ENCODE results near the gene CTIF. TPM values are rescaled to one million over a fixed set of nuclear protein-coding genes. Genes with fewer than 3 reads are reported as not detected.

The CTIF gene
- total RNA-seq, 1 experiment from 2014 or later: 5.8 TPM

DNA sequence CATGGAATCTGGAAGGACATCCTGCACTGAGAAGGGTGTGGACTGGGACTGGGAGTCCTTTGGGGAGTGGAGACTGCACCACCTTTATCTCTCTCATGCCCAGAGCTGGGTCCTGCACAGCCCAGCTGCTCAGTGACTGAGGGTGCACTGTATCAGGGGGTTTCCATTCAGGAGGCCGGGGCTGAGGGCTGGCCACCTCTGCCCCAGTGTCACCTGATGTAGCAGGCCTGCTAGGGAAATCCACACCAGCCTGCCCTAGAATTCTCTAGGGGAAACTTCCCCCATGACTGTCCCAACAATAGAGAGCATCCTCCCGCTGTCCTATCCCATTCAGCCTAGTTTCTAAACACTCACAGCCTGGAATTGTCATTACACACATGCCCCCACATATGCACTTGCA is 116.7 kb downstream of the CTIF start:
- Histone ChIP-seq H3F3A (ENCODE audit: low read length, unreplicated experiment) (no peaks in the 10 kb centered on the region), H4K20me1 (ENCODE audit: low read length) (no peaks in the 10 kb centered on the region), H3K4me3 (ENCODE audit: low read length) (no peak overlapping the region), H3K36me3 (ENCODE audit: low read depth, low read length) (no peaks in the 10 kb centered on the region), H3K4me2 (ENCODE audit: low read length) (no peak overlapping the region), H3K27me3 (ENCODE audit: low read length) (no peaks in the 10 kb centered on the region), H2AFZ (ENCODE audit: low read length) (no peak overlapping the region), H3K79me2 (ENCODE audit: low read length) (no peaks in the 10 kb centered on the region), H3K9ac (ENCODE audit: low read length) (no peak overlapping the region), H3K9me2 (replicated peaks; ENCODE audit: low read length) (no peaks in the 10 kb centered on the region), H3K9me3 (ENCODE audit: low read length) (no peaks in the 10 kb centered on the region), H3K27ac (ENCODE audit: low read length) (no peak overlapping the region), H3K4me1 (ENCODE audit: insufficient read depth, low read length) (no peaks in the 10 kb centered on the region)
- CTCF ChIA-PET: no interaction called here
- TF ChIP-seq EZH2phosphoT487 (IDR thresholded peaks at IDR 0.05; ENCODE audit: borderline replicate concordance, low read length): no peak
- TF ChIP-seq EZH2 (IDR thresholded peaks at IDR 0.05; ENCODE audit: low read length, unreplicated experiment): no peak
- TF ChIP-seq, protein P1, sequence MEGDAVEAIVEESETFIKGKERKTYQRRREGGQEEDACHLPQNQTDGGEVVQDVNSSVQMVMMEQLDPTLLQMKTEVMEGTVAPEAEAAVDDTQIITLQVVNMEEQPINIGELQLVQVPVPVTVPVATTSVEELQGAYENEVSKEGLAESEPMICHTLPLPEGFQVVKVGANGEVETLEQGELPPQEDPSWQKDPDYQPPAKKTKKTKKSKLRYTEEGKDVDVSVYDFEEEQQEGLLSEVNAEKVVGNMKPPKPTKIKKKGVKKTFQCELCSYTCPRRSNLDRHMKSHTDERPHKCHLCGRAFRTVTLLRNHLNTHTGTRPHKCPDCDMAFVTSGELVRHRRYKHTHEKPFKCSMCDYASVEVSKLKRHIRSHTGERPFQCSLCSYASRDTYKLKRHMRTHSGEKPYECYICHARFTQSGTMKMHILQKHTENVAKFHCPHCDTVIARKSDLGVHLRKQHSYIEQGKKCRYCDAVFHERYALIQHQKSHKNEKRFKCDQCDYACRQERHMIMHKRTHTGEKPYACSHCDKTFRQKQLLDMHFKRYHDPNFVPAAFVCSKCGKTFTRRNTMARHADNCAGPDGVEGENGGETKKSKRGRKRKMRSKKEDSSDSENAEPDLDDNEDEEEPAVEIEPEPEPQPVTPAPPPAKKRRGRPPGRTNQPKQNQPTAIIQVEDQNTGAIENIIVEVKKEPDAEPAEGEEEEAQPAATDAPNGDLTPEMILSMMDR (conservative IDR thresholded peaks at IDR 0.05; ENCODE audit: low read depth, low read length): no peak
- intact Hi-C loops (cut with micrococcal nuclease): no loop called here
- BruUV-seq (replicated peaks): no TSS peak
- DNase-seq (no peak), ATAC-seq (no peak)
- POLR2A ChIA-PET (ENCODE audit: unreplicated experiment): no interaction called here

DNA sequence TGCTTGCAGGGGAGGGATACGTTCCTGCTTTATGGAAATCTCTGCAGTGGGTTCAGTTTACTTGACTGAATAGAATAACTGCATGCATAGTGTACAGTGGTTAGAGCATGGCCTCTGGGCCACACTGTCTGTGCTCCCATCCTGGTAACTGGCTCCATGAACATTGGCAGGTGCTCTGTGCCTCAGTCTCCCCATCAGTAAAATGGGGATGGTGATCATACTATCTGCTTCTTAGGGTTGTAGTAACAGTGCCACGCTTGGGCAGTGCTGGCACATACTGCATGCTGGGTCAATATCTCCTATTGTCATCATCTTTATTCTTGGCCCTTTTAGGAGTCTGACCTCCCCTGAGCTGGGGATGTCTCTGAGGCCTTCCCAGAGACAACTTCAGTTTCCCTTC is 117.3 kb downstream of the CTIF start:
- TF ChIP-seq EZH2 (IDR thresholded peaks at IDR 0.05; ENCODE audit: low read length, unreplicated experiment): no peak
- TF ChIP-seq, protein P1 (conservative IDR thresholded peaks at IDR 0.05; ENCODE audit: low read depth, low read length): no peak
- TF ChIP-seq EZH2phosphoT487 (IDR thresholded peaks at IDR 0.05; ENCODE audit: borderline replicate concordance, low read length): no peak
- H4K20me1 ChIP-seq (ENCODE audit: low read length): no peaks in the 10 kb centered on the region
- ChIA-PET POLR2A (ENCODE audit: unreplicated experiment) (no interaction called here), CTCF (no interaction called here)
- ATAC-seq (no peak), DNase-seq (no peak)
- no peaks in the 10 kb centered on the region for H3K36me3 ChIP-seq (ENCODE audit: low read depth, low read length)
- no peak overlapping the region for H2AFZ ChIP-seq (ENCODE audit: low read length)
- no peaks in the 10 kb centered on the region for H3K9me3 ChIP-seq (ENCODE audit: low read length)
- H3K9me2 ChIP-seq (replicated peaks; ENCODE audit: low read length): no peaks in the 10 kb centered on the region
- H3K27me3 ChIP-seq (ENCODE audit: low read length): no peaks in the 10 kb centered on the region
- H3K9ac ChIP-seq (ENCODE audit: low read length): no peak overlapping the region
- no peaks in the 10 kb centered on the region for H3K4me1 ChIP-seq (ENCODE audit: insufficient read depth, low read length)
- H3K27ac ChIP-seq (ENCODE audit: low read length): no peak overlapping the region
- no peaks in the 10 kb centered on the region for H3K79me2 ChIP-seq (ENCODE audit: low read length)
- no peak overlapping the region for H3K4me3 ChIP-seq (ENCODE audit: low read length)
- H3K4me2 ChIP-seq (ENCODE audit: low read length): no peak overlapping the region
- H3F3A ChIP-seq (ENCODE audit: low read length, unreplicated experiment): no peaks in the 10 kb centered on the region
- no TSS peak for BruUV-seq (replicated peaks)
- intact Hi-C loops (cut with micrococcal nuclease): no loop called here

DNA sequence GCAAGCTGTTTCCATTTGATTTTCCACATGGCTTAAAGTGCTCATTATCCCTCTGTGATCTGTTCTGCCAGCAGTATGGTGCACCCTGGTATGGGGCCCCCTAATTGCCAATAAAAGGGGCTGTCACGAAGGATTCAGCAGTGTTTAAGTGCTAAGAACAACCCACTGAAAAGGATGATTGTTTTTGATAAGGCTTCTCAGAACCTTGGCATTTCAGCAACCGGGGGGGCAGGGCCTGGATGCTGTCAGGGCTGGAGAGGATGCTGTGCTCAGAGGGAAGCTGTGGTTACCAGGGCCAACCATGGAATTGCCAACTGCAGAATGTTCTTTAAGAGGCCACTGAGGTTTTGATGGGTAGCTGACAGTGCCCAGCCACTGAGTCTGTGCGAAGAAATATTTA is 117.8 kb downstream of the CTIF start:
- H3F3A ChIP-seq (ENCODE audit: low read length, unreplicated experiment): no peaks in the 10 kb centered on the region
- no peak for ATAC-seq
- no peaks in the 10 kb centered on the region for H3K27me3 ChIP-seq (ENCODE audit: low read length)
- H4K20me1 ChIP-seq (ENCODE audit: low read length): no peaks in the 10 kb centered on the region
- ChIA-PET POLR2A (ENCODE audit: unreplicated experiment) (no interaction called here), CTCF (no interaction called here)
- H3K9ac ChIP-seq (ENCODE audit: low read length): no peak overlapping the region
- H3K4me2 ChIP-seq (ENCODE audit: low read length): no peak overlapping the region
- H3K27ac ChIP-seq (ENCODE audit: low read length): no peak overlapping the region
- H3K79me2 ChIP-seq (ENCODE audit: low read length): no peaks in the 10 kb centered on the region
- H2AFZ ChIP-seq (ENCODE audit: low read length): no peak overlapping the region
- intact Hi-C loops (cut with micrococcal nuclease): no loop called here
- H3K9me2 ChIP-seq (replicated peaks; ENCODE audit: low read length): no peaks in the 10 kb centered on the region
- H3K36me3 ChIP-seq (ENCODE audit: low read depth, low read length): no peaks in the 10 kb centered on the region
- no peak for TF ChIP-seq EZH2phosphoT487 (IDR thresholded peaks at IDR 0.05; ENCODE audit: borderline replicate concordance, low read length)
- TF ChIP-seq, protein P1 (conservative IDR thresholded peaks at IDR 0.05; ENCODE audit: low read depth, low read length): no peak
- TF ChIP-seq EZH2 (IDR thresholded peaks at IDR 0.05; ENCODE audit: low read length, unreplicated experiment): no peak
- no peak overlapping the region for H3K4me3 ChIP-seq (ENCODE audit: low read length)
- DNase-seq: no peak
- H3K4me1 ChIP-seq (ENCODE audit: insufficient read depth, low read length): no peaks in the 10 kb centered on the region
- no TSS peak for BruUV-seq (replicated peaks)
- H3K9me3 ChIP-seq (ENCODE audit: low read length): no peaks in the 10 kb centered on the region
